Ascending aorta (tissue), 2 donors: ENCODE data around the gene RFX3. TPM values are rescaled to one million over a fixed set of nuclear protein-coding genes. Genes with fewer than 3 reads are reported as not detected.

Experiments used
- DNase-seq, 2 donors: peaks; one replicate each; pipeline ENCODE4 v3.0.0-alpha.2; 2019; ENCODE audit warnings: low spot score in 2 of 2
- H3K27ac ChIP-seq, 2 donors: fragments of 200-600 bp; sonication (generic); one replicate each; pipeline ENCODE4 v1.5.1; 2016 to 2017; ENCODE audit warnings: mild to moderate bottlenecking in 1 of 2
- H3K27me3 ChIP-seq: fragments of 200-600 bp; sonication (generic); one replicate; pipeline ENCODE4 v1.5.1; 2017
- H3K36me3 ChIP-seq, 2 donors: fragments of 200-600 bp; sonication (generic); one replicate each; pipeline ENCODE4 v1.5.1; 2016
- H3K4me1 ChIP-seq, 2 donors: fragments of 200-600 bp; sonication (generic); one replicate each; pipeline ENCODE4 v1.5.1; 2016 to 2017; ENCODE audit warnings: mild to moderate bottlenecking in 1 of 2
- H3K4me3 ChIP-seq, 2 donors: fragments of 200-600 bp; sonication (generic); one replicate each; pipeline ENCODE4 v1.5.1; 2016 to 2017; ENCODE audit warnings: mild to moderate bottlenecking in 1 of 2
- H3K9me3 ChIP-seq, 2 donors: fragments of 200-600 bp; sonication (generic); one replicate each; pipeline ENCODE4 v1.5.1; 2016
- intact Hi-C: fragments of 100-400 bp; cut with DNase I; formaldehyde crosslinking; loops from one replicate; pipeline ENCODE4 v1.15.1; 2023
- total RNA-seq: library from RNA; depleted of rRNA; stranded (reverse); fragments of >200 nt; gene quantifications from one replicate; pipeline ENCODE4 v1.1.0, GENCODE V29; 2016
- TF ChIP-seq, protein P1 (sequence below), 3 experiments: fragments of 200-600 bp in 2 of 3; fragments of 450-650 bp in 1 of 3; sonication (generic) in 2 of 3; IDR thresholded peaks; one replicate each; pipeline ENCODE4 v1.5.1; 2016 to 2019; ENCODE audit warnings: antibody characterized with exemption in 3 of 3, mild to moderate bottlenecking in 1 of 3, moderate library complexity in 1 of 3

RFX3 gene
- total RNA-seq, 1 donor from 2014 or later, result 4.0 TPM

DNA sequence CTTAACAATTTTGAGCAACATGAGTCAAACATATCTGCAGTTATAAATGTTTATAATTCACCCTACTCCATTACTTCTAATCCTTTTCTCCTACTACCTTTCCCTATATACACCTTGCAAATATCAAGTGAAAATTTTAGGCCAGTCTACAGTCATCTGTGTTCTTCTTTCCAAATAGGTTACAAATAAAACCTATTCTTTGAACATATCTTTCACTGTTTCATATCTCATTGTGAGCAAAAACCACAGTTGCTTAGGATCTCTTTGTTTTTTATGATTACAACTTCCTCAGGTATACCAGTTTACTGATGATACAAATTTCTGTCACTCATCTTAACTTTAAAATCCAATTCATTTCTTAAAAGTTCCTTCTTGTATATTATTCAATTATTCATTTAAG, 34.4 kb downstream of the RFX3 start:
- intact Hi-C loops, result no loop called here

DNA sequence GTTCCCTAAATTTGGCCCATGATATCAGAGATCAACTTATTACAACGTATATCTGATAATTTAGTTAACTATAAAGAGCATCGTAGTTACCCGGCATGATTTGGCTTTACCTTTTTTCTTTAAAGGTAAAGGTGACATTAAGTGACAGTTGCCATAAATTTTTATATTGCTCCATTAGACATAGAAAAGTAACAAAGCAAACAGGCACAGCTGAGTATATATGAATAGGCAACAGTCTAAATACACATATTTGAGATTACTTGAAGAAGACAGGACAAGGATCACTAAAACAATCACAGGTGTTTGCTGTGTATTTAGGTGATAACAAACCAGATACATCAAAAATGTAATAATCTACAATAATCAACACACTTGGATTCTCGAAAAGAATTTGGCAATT, 34.8 kb downstream of the RFX3 start:
- Histone ChIP-seq H3K9me3 (no peaks in the 10 kb centered on the region), H3K27me3 (no peaks in the 10 kb centered on the region), H3K4me1 (no peaks in the 10 kb centered on the region), H3K27ac (no peak overlapping the region), H3K4me3 (no peak overlapping the region), H3K36me3 (no peaks in the 10 kb centered on the region)
- TF ChIP-seq, protein P1, sequence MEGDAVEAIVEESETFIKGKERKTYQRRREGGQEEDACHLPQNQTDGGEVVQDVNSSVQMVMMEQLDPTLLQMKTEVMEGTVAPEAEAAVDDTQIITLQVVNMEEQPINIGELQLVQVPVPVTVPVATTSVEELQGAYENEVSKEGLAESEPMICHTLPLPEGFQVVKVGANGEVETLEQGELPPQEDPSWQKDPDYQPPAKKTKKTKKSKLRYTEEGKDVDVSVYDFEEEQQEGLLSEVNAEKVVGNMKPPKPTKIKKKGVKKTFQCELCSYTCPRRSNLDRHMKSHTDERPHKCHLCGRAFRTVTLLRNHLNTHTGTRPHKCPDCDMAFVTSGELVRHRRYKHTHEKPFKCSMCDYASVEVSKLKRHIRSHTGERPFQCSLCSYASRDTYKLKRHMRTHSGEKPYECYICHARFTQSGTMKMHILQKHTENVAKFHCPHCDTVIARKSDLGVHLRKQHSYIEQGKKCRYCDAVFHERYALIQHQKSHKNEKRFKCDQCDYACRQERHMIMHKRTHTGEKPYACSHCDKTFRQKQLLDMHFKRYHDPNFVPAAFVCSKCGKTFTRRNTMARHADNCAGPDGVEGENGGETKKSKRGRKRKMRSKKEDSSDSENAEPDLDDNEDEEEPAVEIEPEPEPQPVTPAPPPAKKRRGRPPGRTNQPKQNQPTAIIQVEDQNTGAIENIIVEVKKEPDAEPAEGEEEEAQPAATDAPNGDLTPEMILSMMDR (IDR thresholded peaks at IDR 0.05), result no peak
- intact Hi-C loops, result no loop called here
- DNase-seq, result no peak

More for the DNA sequence above, 34.4 kb downstream of the RFX3 start:
- Histone ChIP-seq H3K27me3 (no peaks in the 10 kb centered on the region), H3K27ac (no peak overlapping the region), H3K36me3 (no peaks in the 10 kb centered on the region), H3K4me3 (no peak overlapping the region), H3K4me1 (no peaks in the 10 kb centered on the region), H3K9me3 (no peaks in the 10 kb centered on the region)
- DNase-seq, result no peak
- TF ChIP-seq, protein P1 (IDR thresholded peaks at IDR 0.05), result no peak

DNA sequence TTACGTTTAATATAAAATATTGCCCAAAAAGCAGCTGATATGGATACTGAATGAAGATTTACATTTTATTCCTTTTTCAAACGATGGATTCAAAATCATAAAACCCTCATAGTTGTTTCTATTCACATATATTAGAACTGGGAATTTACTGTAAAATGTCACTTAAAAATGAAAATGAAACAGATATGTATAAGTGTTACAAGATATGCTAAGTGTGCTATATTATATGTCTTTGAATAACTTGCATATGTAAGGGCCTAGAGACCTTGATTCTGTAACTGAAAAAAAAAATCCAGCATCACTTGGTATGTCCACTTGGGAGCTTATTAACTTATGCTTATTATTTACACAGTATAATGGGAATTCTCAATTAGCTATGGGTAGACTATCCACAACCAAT, 43.2 kb downstream of the RFX3 start:
- Histone ChIP-seq H3K9me3 (peaks cover 0 to 4% of the 10 kb centered on the region in 2 donors), H3K27ac (no peak overlapping the region), H3K36me3 (peaks cover 0 to 7% of the 10 kb centered on the region in 2 donors), H3K4me1 (no peaks in the 10 kb centered on the region), H3K4me3 (no peak overlapping the region), H3K27me3 (no peaks in the 10 kb centered on the region)
- intact Hi-C loops, result no loop called here
- DNase-seq, result no peak
- TF ChIP-seq, protein P1 (IDR thresholded peaks at IDR 0.05), result no peak

DNA sequence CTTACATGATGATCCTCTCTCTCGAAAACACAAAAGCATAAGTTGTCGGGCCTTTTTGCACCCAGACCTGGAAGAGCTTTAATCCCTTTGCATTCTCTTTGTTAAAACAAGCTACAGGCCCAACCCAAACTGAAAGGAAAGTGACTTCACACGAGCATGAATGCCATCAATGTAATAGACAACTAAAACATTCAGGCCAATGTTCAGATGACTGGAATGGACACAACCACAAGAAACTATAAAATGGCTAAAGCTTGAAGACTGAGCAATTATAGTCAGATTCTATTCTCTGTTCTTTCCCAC, 45.5 kb downstream of the RFX3 start:
- peaks cover 0 to 7% of the 10 kb centered on the region in 2 donors for H3K36me3 ChIP-seq
- no peaks in the 10 kb centered on the region for H3K4me1 ChIP-seq
- DNase-seq, result no peak
- no peak overlapping the region for H3K4me3 ChIP-seq
- H3K9me3 ChIP-seq, result peaks cover 0 to 10% of the 10 kb centered on the region in 2 donors
- no peaks in the 10 kb centered on the region for H3K27me3 ChIP-seq
- intact Hi-C loops, result no loop called here
- TF ChIP-seq, protein P1 (IDR thresholded peaks at IDR 0.05), result no peak
- no peak overlapping the region for H3K27ac ChIP-seq

DNA sequence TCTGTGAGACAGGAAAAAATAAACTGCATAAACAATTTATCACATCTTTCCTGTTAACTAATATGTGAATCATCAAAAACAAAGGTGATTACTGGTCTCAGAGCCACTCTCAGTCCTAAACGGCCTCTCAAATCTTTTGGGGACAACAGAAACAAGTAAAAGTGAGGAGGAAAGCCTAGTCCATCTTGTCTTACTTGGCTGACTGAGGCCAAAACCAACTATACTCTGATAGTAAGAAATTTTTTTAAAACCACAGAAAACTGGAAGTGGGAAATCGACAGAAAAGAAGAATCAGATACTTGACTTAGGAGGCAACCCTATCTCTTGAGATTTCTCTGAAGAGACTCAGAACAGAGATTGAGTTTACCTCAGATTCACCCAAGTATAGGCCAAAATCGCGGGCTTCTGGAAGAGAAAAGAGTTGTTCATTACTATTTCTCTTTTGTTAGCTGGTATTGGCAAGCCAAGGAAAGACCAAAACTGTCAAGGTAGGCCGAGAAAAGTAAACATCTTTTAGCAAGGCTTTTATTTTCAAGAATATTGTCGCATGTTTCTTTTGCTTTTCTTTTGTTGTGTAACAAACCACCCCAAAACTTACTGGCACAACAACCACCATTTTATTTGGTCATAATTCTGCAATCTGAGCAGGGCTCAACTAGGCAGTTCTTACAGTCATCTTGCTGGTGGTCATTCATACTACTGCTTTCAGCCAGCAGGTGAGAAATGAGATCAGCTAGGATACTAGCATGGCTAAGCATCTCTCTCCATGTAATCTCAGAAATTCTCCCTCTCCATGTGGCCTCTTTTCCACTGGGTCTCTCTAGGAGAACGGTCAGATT, 46.1 kb downstream of the RFX3 start:
- Histone ChIP-seq H3K4me3 (no peak overlapping the region), H3K27me3 (no peaks in the 10 kb centered on the region), H3K36me3 (peaks cover 0 to 5% of the 10 kb centered on the region in 2 donors), H3K9me3 (peaks cover 0 to 10% of the 10 kb centered on the region in 2 donors), H3K27ac (no peak overlapping the region), H3K4me1 (no peaks in the 10 kb centered on the region)
- TF ChIP-seq, protein P1 (IDR thresholded peaks at IDR 0.05), result no peak
- no peak for DNase-seq
- intact Hi-C loops, result no loop called here
